H1 (cell line): ENCODE data around the gene GALNT17. TPM values are rescaled to one million over a fixed set of nuclear protein-coding genes. Genes with fewer than 3 reads are reported as not detected.

Source experiments
- CTCF ChIA-PET: fragments of 300-600 bp; sonication (Branson Sonifier 250); formaldehyde crosslinking; loops from one replicate; lab custom pipeline; 2021; ENCODE audit not compliant: partially characterized antibody; lab: Charles Lee
- POLR2A ChIA-PET: fragments of 300-600 bp; sonication (Branson Sonifier 250); formaldehyde crosslinking; loops from one replicate; lab custom pipeline; 2021; ENCODE audit warnings: inconsistent platforms; ENCODE audit not compliant: partially characterized antibody; lab: Charles Lee
- DNase-seq, 2 experiments: peaks; one replicate each; pipeline versions ENCODE4 v3.0.0 to v3.0.0-alpha.2; 2010 to 2022; ENCODE audit warnings: low spot score in 2 of 2, low read depth in 1 of 2, mixed read lengths in 1 of 2
- FAIRE-seq: peaks from 2 replicates; lab custom pipeline; 2011; peaks lifted over from hg19 to GRCh38; lab: Jason Lieb, UNC
- H2AFZ ChIP-seq: 2 replicates; pipeline ENCODE4 v1.8.1; 2012; ENCODE audit warnings: low read length, inconsistent platforms
- H2AK5ac ChIP-seq: 2 replicates; pipeline ENCODE4 v1.6.1; 2013; ENCODE audit warnings: low read depth, low read length
- H2BK120ac ChIP-seq: replicated peaks from 2 replicates; pipeline ENCODE3; 2013; ENCODE audit warnings: low read depth, low read length, inconsistent platforms
- H2BK12ac ChIP-seq: 2 replicates; pipeline ENCODE4 v1.6.1; 2013; ENCODE audit warnings: low read depth, low read length
- H2BK15ac ChIP-seq: 2 replicates; pipeline ENCODE4 v1.6.1; 2013; ENCODE audit warnings: low read length
- H2BK20ac ChIP-seq: 2 replicates; pipeline ENCODE4 v1.6.1; 2013; ENCODE audit warnings: low read length
- H2BK5ac ChIP-seq: 2 replicates; pipeline ENCODE4 v1.6.1; 2013; ENCODE audit warnings: low read depth, low read length
- H3K14ac ChIP-seq: 2 replicates; pipeline ENCODE4 v1.6.1; 2013; ENCODE audit warnings: inconsistent platforms; ENCODE audit not compliant: insufficient read length
- H3K18ac ChIP-seq: 2 replicates; pipeline ENCODE4 v1.6.1; 2013; ENCODE audit warnings: low read length; ENCODE audit errors: extremely low read depth
- H3K23ac ChIP-seq: 2 replicates; pipeline ENCODE4 v1.6.1; 2013; ENCODE audit warnings: inconsistent platforms; ENCODE audit not compliant: insufficient read length
- H3K23me2 ChIP-seq: 2 replicates; pipeline ENCODE4 v1.6.1; 2013; ENCODE audit warnings: low read depth, low read length
- H3K27ac ChIP-seq: 2 replicates; pipeline ENCODE4 v1.6.1; 2011; ENCODE audit warnings: low read depth, low read length, inconsistent platforms
- H3K27me3 ChIP-seq, 4 experiments: replicated peaks in 1 of 4; 1 replicate in 1 of 4; 2 replicates in 3 of 4; pipeline versions ENCODE4 v1.6.1 to v1.8.1; 2011 to 2013; ENCODE audit warnings: low read length in 3 of 4, mild to moderate bottlenecking in 3 of 4, inconsistent platforms in 2 of 4, mixed read lengths in 2 of 4, moderate library complexity in 1 of 4; ENCODE audit not compliant: control insufficient read depth in 3 of 4, insufficient read depth in 3 of 4; ENCODE audit errors: extremely low read depth in 1 of 4
- H3K36me3 ChIP-seq, 4 experiments: 2 replicates each; pipeline versions ENCODE4 v1.6.1 to v1.8.1; 2011 to 2013; ENCODE audit warnings: mild to moderate bottlenecking in 4 of 4, low read length in 3 of 4, moderate library complexity in 2 of 4, control low read depth in 1 of 4, inconsistent platforms in 1 of 4; ENCODE audit not compliant: insufficient read depth in 4 of 4, control insufficient read depth in 2 of 4
- H3K4ac ChIP-seq: replicated peaks from 2 replicates; pipeline ENCODE3; 2013; ENCODE audit warnings: low read length, low read depth, mixed read lengths, inconsistent platforms; ENCODE audit not compliant: insufficient read length
- H3K4me1 ChIP-seq, 4 experiments: replicated peaks in 1 of 4; 1 replicate in 1 of 4; 2 replicates in 3 of 4; pipeline versions ENCODE4 v1.6.1 to v1.8.1; 2011 to 2013; ENCODE audit warnings: low read length in 3 of 4, inconsistent platforms in 2 of 4, mixed read lengths in 1 of 4; ENCODE audit not compliant: insufficient read depth in 4 of 4, control insufficient read depth in 3 of 4
- H3K4me2 ChIP-seq, 2 experiments: 2 replicates each; pipeline versions ENCODE4 v1.6.1 to v1.8.1; 2011 to 2013; ENCODE audit warnings: low read depth in 2 of 2, low read length in 2 of 2, control low read depth in 1 of 2, inconsistent platforms in 1 of 2, mild to moderate bottlenecking in 1 of 2; ENCODE audit not compliant: insufficient read depth in 1 of 2
- H3K4me3 ChIP-seq, 4 experiments: fragments of 200-600, 300-600 bp in 1 of 4; sonication (generic), shearing (Covaris generic), sonication (Bioruptor Twin) in 1 of 4; 2 replicates each; pipeline versions ENCODE4 v1.5.1 to v1.8.1; 2011 to 2016; ENCODE audit warnings: low read length in 4 of 4, low read depth in 3 of 4, control low read depth in 2 of 4, inconsistent platforms in 2 of 4, mild to moderate bottlenecking in 2 of 4, mixed read lengths in 1 of 4, moderate library complexity in 1 of 4; ENCODE audit not compliant: insufficient read depth in 2 of 4; ENCODE audit errors: extremely low read depth in 1 of 4
- H3K56ac ChIP-seq: replicated peaks from 2 replicates; pipeline ENCODE3; 2013; ENCODE audit warnings: low read depth, mild to moderate bottlenecking, mixed read lengths, low read length, inconsistent platforms; ENCODE audit not compliant: insufficient read length
- H3K79me1 ChIP-seq: 2 replicates; pipeline ENCODE4 v1.6.1; 2013; ENCODE audit warnings: low read depth, low read length, control low read depth
- H3K79me2 ChIP-seq, 2 experiments: 2 replicates each; pipeline versions ENCODE4 v1.6.1 to v1.8.1; 2012 to 2013; ENCODE audit warnings: low read length in 2 of 2, mild to moderate bottlenecking in 2 of 2, inconsistent platforms in 1 of 2; ENCODE audit not compliant: insufficient read depth in 2 of 2, control insufficient read depth in 1 of 2
- H3K9ac ChIP-seq, 4 experiments: replicated peaks in 1 of 4; 1 replicate in 1 of 4; 2 replicates in 3 of 4; pipeline versions ENCODE4 v1.6.1 to v1.8.1; 2011 to 2013; ENCODE audit warnings: low read depth in 3 of 4, low read length in 3 of 4, control low read depth in 2 of 4, mild to moderate bottlenecking in 2 of 4, moderate library complexity in 2 of 4, inconsistent platforms in 1 of 4; ENCODE audit errors: extremely low read depth in 1 of 4
- H3K9me3 ChIP-seq, 2 experiments: 2 replicates each; pipeline versions ENCODE4 v1.6.1 to v1.8.1; 2012 to 2013; ENCODE audit warnings: mild to moderate bottlenecking in 2 of 2, moderate library complexity in 2 of 2, control low read depth in 1 of 2, inconsistent platforms in 1 of 2, low read depth in 1 of 2, low read length in 1 of 2, mixed read lengths in 1 of 2; ENCODE audit not compliant: insufficient read depth in 2 of 2
- H4K20me1 ChIP-seq, 2 experiments: replicated peaks in 1 of 2; 2 replicates each; pipeline versions ENCODE3 to v1.8.1; 2011 to 2013; ENCODE audit warnings: inconsistent platforms in 2 of 2, low read length in 2 of 2, mild to moderate bottlenecking in 1 of 2; ENCODE audit not compliant: insufficient read depth in 2 of 2, control insufficient read depth in 1 of 2
- H4K5ac ChIP-seq: 2 replicates; pipeline ENCODE4 v1.6.1; 2013; ENCODE audit warnings: low read length, low read depth, mixed read lengths, inconsistent platforms; ENCODE audit not compliant: insufficient read length
- H4K8ac ChIP-seq: 2 replicates; pipeline ENCODE4 v1.8.0; 2013; ENCODE audit warnings: mild to moderate bottlenecking, moderate library complexity, low read length, inconsistent platforms; ENCODE audit not compliant: insufficient read depth; ENCODE audit errors: extremely low read depth
- H4K91ac ChIP-seq: replicated peaks from 2 replicates; pipeline ENCODE3; 2013; ENCODE audit warnings: low read length, mixed read lengths, inconsistent platforms; ENCODE audit not compliant: insufficient read length
- ASH2L ChIP-seq: fragments of 200-600, 300-600 bp; sonication (generic); IDR thresholded peaks from one replicate; pipeline ENCODE4 v1.7.1; 2017; ENCODE audit warnings: low read length
- CREB1 ChIP-seq: IDR thresholded peaks from 2 replicates; pipeline ENCODE4 v1.6.1; 2012; ENCODE audit warnings: inconsistent platforms
- CTBP2 ChIP-seq: IDR thresholded peaks from 2 replicates; pipeline ENCODE4 v1.7.0; 2011; ENCODE audit warnings: borderline replicate concordance, mild to moderate bottlenecking, moderate library complexity, mixed read lengths, low read length; ENCODE audit not compliant: insufficient read depth, insufficient read length
- EGR1 ChIP-seq: IDR thresholded peaks from 2 replicates; pipeline ENCODE4 v1.6.1; 2011; ENCODE audit warnings: low read depth, low read length, borderline replicate concordance
- EZH2 ChIP-seq: fragments of 200-600 bp; sonication (generic); IDR thresholded peaks from 2 replicates; pipeline ENCODE4 v1.7.1; 2012; ENCODE audit warnings: low read depth, mild to moderate bottlenecking, moderate library complexity, low read length, inconsistent platforms; ENCODE audit not compliant: severe bottlenecking
- HDAC6 ChIP-seq: IDR thresholded peaks from one replicate; pipeline ENCODE4 v1.7.1; 2012; ENCODE audit warnings: low read depth, mild to moderate bottlenecking, inconsistent platforms, low read length, moderate library complexity
- JUN ChIP-seq: IDR thresholded peaks from 2 replicates; pipeline ENCODE4 v1.6.1; 2011; ENCODE audit warnings: low read depth, mild to moderate bottlenecking, improper control_type of control experiment, low read length
- SP4 ChIP-seq: IDR thresholded peaks from 2 replicates; pipeline ENCODE4 v1.6.1; 2012; ENCODE audit warnings: low read length, inconsistent platforms
- SRF ChIP-seq: IDR thresholded peaks from 2 replicates; pipeline ENCODE4 v1.6.1; 2011; ENCODE audit warnings: mild to moderate bottlenecking, low read depth, low read length, moderate library complexity
- WGBS, 2 experiments: shearing (Covaris generic) in 1 of 2; methylation state at CpG; one replicate each; pipeline versions ENCODE4 v1.1.6 to v1.1.7; 2013 to 2015; ENCODE audit warnings: low lambda C conversion rate in 2 of 2, mixed read lengths in 2 of 2, inconsistent platforms in 1 of 2, low coverage in 1 of 2, missing lambda C conversion rate in 1 of 2; ENCODE audit not compliant: insufficient replicate concordance in 2 of 2, insufficient coverage in 1 of 2, insufficient read length in 1 of 2; ENCODE audit errors: extremely low coverage in 1 of 2, missing lambda C conversion rate in 1 of 2; 5-methylcytosine and 5-hydroxymethylcytosine counted together
- polyA plus RNA-seq, 7 experiments: library from polyadenylated mRNA; depleted of rRNA in 3 of 7; stranded (reverse) in 5 of 7; unstranded in 2 of 7; fragments of >200 nt in 5 of 7; fragments of 200-250 nt in 2 of 7; gene quantifications; 1 replicate in 5 of 7; 2 replicates in 1 of 7; 4 replicates in 1 of 7; pipeline versions ENCODE4 v1.2.1 to v1.2.3, GENCODE V29; 2011 to 2013; ENCODE audit warnings: missing spikeins in 2 of 7, mixed read lengths in 2 of 7
- total RNA-seq: library from RNA; stranded (reverse); fragmentation: NEBNext Ultra II Directional; extraction: Animal tissue kit (Norgen Biotek cat#: 25700); gene quantifications from 2 replicates; pipeline ENCODE4 v1.2.1, GENCODE V29; 2021

The GALNT17 gene
- total and polyA plus RNA-seq, 2 of the 8 experiments (the other 6 are each of a cell fraction or from before 2014, with no cell fraction given) = 37.7 to 47.0 TPM

DNA sequence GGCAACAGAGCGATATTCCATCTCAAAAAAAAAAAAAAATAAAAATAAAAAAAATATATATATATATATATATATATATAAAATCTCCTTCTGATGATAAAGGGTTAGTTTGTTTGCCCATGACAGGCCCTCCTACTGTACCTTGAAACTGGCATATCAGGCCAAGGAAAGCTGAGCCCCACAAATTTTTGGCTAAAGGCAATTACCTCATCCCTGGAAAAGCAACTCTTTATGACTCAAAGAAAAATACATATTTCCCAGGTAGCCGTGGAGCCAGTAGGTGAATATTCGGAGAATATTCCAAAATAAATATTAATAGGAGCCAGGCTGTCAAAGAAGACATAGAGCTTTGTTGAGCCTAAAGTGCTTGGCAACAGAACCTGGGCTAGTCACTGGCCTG, 245.1 kb downstream of the GALNT17 start:
- Histone ChIP-seq H3K4me1 (no peaks in the 10 kb centered on the region), H3K4ac (no peak overlapping the region), H3K4me2 (no peak overlapping the region), H4K8ac (no peak overlapping the region), H3K23me2 (no peaks in the 10 kb centered on the region), H3K27ac (no peak overlapping the region), H3K36me3 (peaks cover 0 to 3% (median 0%) of the 10 kb centered on the region in 4 experiments; a peak in 2 of 8 replicates), H3K23ac (no peak overlapping the region), H3K14ac (no peak overlapping the region), H3K56ac (no peak overlapping the region), H3K9ac (no peak overlapping the region), H4K91ac (no peak overlapping the region), H2BK12ac (no peak overlapping the region), H3K79me2 (peaks cover 0 to 53% of the 10 kb centered on the region in 2 experiments; a peak in 2 of 4 replicates), H3K4me3 (no peak overlapping the region), H2BK5ac (no peak overlapping the region), H3K79me1 (peaks cover 13% of the 10 kb centered on the region), H2AFZ (no peak overlapping the region), H2BK20ac (no peak overlapping the region), H2AK5ac (no peak overlapping the region), H3K9me3 (peaks cover 14 to 17% of the 10 kb centered on the region in 2 experiments), H4K20me1 (no peaks in the 10 kb centered on the region), H4K5ac (no peak overlapping the region), H3K27me3 (no peaks in the 10 kb centered on the region), H2BK120ac (no peak overlapping the region), H3K18ac (no peak overlapping the region), H2BK15ac (no peak overlapping the region)
- no peak for DNase-seq
- WGBS, 2 experiments = 61% methylated on average over 2 of the region's 3 CpGs; no CpG with 5 or more reads in 1 of the 2 experiments
- TF ChIP-seq CTBP2 = no peak
- TF ChIP-seq SP4 = no peak
- no peak for TF ChIP-seq SRF
- TF ChIP-seq CREB1 = no peak
- TF ChIP-seq HDAC6 = no peak
- TF ChIP-seq ASH2L = no peak
- no peak for TF ChIP-seq JUN
- no peak for TF ChIP-seq EGR1
- TF ChIP-seq EZH2 = no peak
- POLR2A ChIA-PET = no interaction called here
- no peak for FAIRE-seq
- CTCF ChIA-PET = interaction anchor here (0.5 to 0.6 kb wide), 2 partner anchors 16 to 1993 kb away, joined by 3 read pairs; no protein-coding TSS in a partner anchor
